HG02870 (cell line): ENCODE results near the gene SLC7A7.
A peak's percentile ranks its signal among the peaks of the same experiment; 100 is the strongest.
"Not testable (repeated sequence)": the region's sequence is repeated elsewhere in the genome, so short reads cannot be mapped to it uniquely, and the experiment has no call there.

Source experiments
- ATAC-seq: cut with Tn5 transposase; IDR thresholded peaks from one replicate; pipeline ENCODE4 v1.9.1; 2021; ENCODE audit warnings: mild to moderate bottlenecking, moderate library complexity; ENCODE audit not compliant: unreplicated experiment

Gene SLC7A7

DNA sequence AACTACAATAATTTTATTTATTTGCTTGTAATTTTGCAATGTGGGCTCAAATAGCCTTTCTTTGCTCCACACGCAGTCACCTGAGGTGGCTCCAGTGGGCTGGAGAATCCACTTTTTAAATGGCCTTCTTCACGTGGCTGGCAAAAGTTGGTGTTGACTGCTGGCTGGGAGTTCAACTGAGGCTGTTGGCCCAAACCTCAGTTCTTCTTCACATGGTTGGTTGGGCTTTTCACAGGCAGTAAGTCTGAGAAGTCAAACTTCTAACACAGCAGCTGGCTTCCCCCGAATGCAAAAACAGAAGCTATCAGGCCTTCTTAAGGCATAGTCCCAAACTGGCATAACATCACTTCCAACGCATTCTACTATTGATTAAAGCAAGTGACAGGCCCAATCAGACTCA lies 50.9 kb downstream of the SLC7A7 start:
- no peak for ATAC-seq

DNA sequence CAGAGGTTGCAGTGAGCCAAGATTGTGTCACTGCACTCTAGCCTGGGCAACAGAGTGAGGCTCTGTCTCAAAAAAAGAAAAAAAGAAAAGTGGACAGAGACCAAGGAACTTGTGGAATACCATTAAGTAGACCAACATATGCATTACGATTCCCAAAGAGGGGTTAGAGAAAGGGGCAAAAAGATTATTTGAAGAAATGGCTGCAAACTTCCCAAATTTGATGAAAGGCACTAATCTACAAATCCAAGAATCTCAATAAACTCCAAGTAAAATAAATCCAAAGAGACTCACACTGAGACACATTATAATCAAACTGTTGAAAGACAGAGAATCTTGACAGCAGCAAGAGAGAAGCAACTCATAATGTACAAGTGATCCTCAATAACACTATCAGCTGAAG lies 53.5 kb downstream of the SLC7A7 start:
- ATAC-seq: no peak

DNA sequence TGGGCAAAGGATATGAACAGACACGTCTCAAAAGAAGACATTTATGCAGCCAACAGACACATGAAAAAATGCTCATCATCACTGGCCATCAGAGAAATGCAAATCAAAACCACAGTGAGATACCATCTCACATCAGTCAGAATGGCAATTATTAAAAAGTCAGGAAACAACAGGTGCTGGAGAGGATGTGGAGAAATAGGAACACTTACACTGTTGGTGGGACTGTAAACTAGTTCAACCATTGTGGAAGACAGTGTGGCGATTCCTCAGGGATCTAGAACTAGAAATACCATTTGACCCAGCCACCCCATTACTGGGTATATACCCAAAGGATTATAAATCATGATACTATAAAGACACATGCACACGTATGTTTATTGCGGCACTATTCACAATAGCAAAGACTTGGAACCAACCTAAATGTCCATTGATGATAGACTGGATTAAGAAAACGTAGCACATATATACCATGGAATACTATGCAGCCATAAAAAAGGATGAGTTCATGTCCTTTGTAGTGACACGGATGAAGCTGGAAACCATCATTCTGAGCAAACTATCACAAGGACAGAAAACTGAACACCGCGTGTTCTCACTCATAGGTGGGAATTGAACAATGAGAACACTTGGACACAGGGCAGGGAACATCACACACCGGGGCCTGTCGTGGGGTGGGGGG lies 57.1 kb downstream of the SLC7A7 start:
- ATAC-seq: not testable (repeated sequence)

DNA sequence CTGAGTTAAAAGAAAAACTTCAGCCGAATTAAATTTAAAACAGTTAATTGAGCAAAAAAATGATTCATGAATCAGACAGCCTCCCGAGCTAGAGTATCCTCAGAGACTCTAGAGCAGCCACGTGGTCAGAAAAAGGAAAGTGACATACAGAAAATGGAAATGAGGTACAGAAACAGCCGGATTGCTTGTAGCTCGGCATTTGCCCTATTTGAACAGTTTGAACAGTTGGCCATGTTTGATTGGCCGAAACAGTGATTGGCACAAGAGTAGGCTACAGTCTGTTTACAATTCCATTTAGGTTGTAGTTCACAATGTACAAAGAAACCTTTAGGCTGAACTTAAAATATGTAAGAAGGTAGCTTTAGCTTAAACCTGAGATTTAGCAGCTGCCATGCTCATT lies 61.6 kb downstream of the SLC7A7 start:
- no peak for ATAC-seq

DNA sequence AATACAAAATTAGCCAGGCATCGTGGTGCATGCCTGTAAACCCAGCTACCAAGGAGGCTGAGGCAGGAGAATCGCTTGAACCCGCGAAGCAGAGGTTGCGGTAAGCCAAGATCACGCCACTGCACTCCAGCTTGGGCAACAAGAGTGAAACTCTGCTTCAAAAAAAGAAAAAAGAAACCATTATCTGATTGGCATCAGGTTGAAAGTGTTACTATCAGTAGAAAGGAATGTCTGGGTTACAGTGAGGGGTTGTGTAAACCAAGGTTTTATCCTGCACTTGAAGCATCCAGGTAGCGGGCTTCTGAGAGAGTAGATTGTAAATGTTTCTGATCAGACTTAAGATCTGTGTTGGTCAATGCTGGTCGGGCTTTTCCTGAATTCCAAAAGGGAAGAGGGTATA lies 62.8 kb downstream of the SLC7A7 start:
- ATAC-seq: no peak

DNA sequence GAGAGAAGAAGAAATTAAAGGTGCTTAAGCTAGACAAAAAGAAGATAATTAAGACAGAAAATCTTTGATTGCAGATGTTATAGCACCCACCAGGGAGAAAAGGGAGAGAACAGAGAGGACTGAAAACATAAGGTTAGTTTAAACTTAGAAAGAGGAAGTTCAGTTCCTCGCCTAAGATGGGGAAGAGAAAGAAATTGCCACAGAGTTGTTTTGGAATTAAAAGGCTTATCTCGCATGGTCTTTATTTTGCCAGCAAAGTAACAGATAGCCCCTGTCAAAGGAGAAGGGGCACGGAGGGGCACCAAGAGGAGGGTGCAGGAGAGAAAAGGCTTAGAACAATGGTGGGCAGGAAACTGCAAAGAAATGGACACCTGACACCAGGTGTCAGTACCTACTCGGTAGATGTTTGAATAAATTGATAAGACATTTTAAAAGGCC lies 66.6 kb downstream of the SLC7A7 start:
- no peak for ATAC-seq

DNA sequence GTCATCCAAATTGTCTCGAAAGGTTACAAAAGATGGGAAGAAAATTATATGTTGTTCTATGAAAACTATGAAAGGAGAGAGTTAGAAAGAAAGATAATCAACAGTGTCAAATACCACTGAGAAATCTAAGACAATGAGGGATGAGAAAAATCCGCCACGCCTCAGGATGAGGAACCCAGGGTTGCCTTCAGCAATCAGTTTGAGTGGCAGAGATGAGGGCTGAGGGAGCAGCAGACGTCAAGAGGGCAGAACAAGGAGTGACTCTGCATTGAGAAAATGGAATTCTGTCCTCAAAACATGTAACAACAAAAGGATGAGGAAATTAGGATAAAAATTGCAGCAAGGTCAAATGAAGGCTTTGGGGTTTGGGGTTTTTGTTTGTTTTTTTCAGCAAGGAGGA lies 67.0 kb downstream of the SLC7A7 start:
- ATAC-seq: no peak

DNA sequence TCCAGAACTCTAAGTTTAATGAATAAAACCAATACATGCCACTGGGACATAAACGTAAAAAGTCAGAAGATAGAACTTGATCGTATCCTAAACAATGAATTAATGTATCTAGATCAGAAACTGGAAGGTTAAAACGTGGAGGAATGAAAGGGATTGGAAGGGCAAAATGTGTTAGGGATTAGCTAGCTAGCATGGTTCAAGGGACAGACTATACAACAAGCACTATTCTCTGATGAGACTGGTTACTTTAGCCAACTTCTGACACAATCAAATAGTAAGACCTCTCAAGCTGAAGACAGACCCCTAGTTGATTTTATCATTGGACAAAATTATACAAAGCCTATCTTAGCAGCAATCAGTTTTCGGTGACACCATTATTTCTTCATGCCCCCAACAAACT lies 67.5 kb downstream of the SLC7A7 start:
- no peak for ATAC-seq

DNA sequence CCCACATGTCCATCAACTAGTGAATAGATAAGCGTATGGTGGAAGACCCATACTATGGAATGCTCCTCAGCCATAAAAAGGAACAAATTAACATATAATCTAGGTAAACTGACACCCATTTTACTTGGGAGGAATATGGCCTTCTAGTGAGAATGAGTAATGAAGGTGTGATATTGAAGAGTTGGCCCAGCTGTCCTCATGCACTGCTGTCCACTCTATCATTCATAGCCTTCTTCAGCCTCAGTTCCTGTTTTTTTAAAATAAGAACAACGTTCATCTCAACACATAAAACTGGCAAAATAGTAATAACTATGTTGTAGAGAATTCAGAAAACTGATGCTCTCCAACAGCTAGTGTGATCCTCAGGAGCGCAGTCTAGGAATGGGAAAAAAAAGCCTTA lies 75.2 kb downstream of the SLC7A7 start:
- no peak for ATAC-seq

DNA sequence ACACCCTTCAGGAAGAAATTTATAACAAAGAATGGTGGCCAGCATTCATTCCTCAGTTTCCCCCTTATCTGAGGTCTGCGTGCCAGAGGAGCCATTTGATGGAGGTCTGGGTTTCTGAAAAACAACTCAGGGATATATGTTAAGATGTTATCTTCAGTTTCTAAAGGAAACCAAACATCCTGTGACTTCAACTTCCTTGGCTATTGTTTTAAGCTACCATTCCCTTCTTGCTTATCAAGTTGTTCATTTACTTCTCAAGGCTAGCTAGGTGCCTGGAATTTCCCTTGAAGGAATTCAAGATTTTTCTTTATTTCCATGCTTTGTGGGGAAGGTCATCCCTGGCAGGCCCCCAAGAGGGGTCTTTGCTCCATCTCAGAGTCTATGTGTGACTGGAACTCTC lies 75.8 kb downstream of the SLC7A7 start:
- no peak for ATAC-seq

DNA sequence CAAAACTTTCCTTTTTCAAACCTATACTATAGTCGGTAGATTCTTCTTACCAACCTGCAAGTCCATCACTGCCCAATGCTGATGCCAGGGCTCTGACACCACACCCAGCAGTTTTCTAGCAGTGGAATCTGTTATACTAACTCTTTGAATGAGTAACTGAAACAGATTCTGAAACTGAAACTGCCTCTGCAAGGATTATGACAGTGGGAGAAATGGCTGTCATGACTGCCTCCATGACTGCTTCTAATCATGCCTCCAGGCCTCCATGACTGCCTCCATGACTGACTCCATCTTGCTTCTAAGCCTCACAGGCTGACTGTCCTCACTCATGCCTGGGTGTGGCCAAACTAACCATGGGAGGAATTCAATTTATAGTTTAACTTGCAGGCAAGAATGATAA lies 78.2 kb downstream of the SLC7A7 start:
- peak; percentile 80 for ATAC-seq

DNA sequence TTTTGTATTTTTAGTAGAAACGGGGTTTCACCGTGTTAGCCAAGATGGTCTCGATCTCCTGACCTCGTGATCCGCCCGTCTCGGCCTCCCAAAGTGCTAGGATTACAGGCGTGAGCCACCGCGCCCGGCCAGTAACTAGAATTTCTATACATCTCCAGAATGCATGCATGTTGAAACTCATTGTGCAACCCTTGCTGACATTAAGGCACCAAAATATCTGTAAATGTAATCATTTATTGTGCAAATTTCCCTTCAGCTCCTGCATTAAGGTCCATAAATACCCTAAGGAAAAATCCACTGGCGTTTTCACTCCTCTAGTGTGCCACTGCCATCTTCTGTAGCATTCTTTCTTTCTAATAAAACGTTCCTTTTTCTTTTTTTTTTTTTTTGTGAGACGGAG lies 78.9 kb downstream of the SLC7A7 start:
- ATAC-seq: not testable (repeated sequence)

DNA sequence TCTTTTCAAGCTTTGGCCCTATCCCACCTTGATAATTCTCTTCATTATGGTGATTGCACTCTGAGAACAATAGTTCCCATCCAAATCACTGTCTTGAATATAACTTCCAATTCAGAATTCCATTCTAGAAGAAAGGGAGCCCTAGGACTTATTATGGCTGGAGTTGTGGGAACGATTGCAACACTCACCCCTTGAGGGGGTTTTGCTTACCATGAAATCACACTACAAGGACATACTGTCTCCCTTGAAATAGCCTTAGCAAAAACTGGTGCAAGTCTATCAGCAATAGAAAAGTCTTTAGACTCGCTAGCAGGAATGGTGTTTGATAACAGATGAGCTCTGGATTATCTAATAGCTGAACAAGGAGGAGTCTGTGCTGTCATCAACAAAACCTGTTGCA lies 80.1 kb downstream of the SLC7A7 start:
- ATAC-seq: no peak

DNA sequence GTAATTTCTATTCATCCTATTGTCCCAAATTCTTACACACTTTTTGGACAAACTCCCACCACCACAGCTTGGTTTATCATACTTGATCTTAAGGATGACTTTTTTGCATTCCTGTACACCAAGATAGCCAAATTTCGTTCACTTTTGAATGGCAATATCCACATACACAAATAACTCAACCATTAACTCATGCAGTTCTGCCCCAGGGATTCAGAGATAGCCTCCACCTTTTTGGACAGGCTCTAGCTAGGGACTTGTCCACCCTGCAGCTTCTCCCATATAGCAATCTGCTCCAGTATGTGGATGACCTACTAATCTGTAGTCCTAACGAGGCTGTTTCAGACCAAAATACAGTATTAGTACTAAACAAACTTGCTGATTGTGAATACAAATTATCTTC lies 81.4 kb downstream of the SLC7A7 start:
- ATAC-seq: no peak

DNA sequence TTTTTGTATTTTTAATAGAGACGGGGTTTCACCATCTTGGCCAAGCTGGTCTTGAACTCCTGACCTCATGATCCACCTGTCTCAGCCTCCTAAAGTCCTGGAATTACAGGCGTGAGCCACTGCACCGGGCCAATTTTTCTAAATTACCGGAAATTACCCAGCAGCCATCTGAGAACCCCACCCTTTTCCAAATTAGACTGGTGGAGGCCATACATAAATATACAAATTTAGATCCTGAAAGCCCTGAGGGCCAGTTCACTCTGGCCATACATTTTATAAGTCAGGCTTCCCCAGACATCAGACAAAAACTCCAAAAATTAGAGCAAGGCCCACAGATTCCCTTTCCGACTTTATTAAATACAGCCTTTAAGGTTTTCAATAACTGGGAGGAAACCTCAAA lies 83.2 kb downstream of the SLC7A7 start:
- ATAC-seq: not testable (repeated sequence)

DNA sequence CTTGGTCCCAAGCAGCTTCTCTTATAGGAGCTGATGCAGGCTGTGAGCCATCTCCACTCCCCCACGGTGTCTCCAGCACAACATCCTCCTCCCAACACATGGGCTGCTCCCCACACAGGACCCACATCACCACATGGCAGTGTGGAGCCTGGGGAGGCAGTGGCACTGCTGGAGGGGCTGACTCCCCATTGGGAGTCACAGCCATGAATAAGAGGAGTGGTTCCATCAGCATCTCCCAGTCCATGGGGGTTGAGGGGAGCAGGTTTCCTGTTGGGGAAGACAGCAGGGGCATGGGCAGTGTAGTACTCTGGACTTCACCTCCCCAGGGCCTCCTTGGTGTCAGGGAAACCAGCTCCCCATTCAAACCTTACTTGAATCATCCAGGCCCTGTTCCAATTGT lies 89.2 kb downstream of the SLC7A7 start:
- ATAC-seq: no peak

DNA sequence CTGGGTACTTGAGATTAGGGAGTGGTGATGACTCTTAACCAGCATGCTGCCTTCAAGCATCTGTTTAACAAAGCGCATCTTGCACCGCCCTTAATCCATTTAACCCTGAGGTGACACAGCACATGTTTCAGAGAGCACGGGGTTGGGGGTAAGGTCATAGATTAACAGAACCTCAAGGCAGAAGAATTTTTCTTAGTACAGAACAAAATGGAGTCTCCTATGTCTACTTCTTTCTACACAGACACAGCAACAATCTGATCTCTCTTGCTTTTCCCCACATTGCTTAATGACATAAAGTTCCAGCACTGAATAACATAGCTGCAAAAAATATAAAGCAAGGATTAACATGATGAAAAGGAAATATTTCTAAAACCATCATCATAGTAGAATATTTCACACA lies 89.9 kb downstream of the SLC7A7 start:
- ATAC-seq: not testable (repeated sequence)

DNA sequence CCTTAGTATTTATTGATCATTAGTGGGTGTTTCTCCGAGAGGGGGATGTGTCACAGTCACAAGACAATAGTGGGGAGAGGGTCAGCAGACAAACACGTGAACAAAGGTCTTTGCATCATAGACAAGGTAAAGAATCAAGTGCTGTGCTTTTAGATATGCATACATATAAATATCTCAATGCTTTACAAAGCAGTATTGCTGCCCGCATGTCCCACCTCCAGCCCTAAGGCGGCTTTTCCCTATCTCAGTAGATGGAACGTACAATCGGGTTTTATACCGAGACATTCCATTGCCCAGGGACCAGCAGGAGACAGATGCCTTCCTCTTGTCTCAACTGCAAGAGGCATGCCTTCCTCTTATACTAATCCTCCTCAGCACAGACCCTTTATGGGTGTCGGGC lies 90.4 kb downstream of the SLC7A7 start:
- not testable (repeated sequence) for ATAC-seq

DNA sequence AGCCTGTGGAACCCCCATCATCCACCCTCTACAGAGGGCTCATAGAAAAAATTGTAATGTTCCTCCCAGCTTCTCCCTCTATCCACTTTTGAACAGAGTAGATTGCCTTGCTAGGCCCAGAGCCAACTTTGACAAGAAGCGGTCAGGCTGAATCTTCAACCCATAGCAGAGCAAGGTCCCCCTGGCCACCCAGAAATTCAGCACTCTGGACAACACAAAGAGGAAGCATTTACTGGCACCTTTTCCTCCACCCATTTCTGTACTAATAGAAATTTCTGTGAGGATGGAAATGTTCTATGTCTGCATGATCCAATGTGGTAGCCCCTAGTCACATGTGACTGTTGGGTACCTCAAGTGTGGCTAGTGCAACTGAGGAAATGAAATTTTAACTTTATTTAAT lies 91.4 kb downstream of the SLC7A7 start:
- no peak for ATAC-seq
